Measurements from ENCODE around the gene TMEM161B.

GRCh38 chr5:88276378-88276777 lies 7.7 kb upstream of the TMEM161B start:
- no peak for TF ChIP-seq POLR2A (IDR thresholded peaks at IDR 0.05; ENCODE audit: low read depth, low read length)
- no peak for TF ChIP-seq TAF1 (IDR thresholded peaks at IDR 0.05; ENCODE audit: low read depth, low read length)
- no peak for TF ChIP-seq POLR2AphosphoS5 (IDR thresholded peaks at IDR 0.05; ENCODE audit: low read depth, low read length)
- no peak for TF ChIP-seq SPI1 (IDR thresholded peaks at IDR 0.05; ENCODE audit: low read depth, low read length)
- no peak for TF ChIP-seq PAX5 (IDR thresholded peaks at IDR 0.05; ENCODE audit: insufficient read depth, low read length, severe bottlenecking)

Data from GM12891 (cell line).